Fibroblast of lung (primary cell): Measurements from ENCODE around the gene CAMTA1.

Experiments used
- CTCF ChIP-seq, 2 donors: IDR thresholded peaks in 1 of 2; conservative IDR thresholded peaks in 1 of 2; 1 replicate in 1 of 2; 2 replicates in 1 of 2; pipeline ENCODE4 v1.5.1; 2011 to 2012; ENCODE audit warnings: low read length in 2 of 2, control low read depth in 1 of 2, inconsistent platforms in 1 of 2, low read depth in 1 of 2, mild to moderate bottlenecking in 1 of 2
- EZH2 ChIP-seq: IDR thresholded peaks from 2 replicates; pipeline ENCODE4 v1.5.1; 2012; ENCODE audit warnings: low read length, control low read depth, mild to moderate bottlenecking; ENCODE audit errors: missing control alignments

- no peak for TF ChIP-seq CTCF (conservative IDR thresholded peaks at IDR 0.05 in 1 of 2, IDR thresholded peaks at IDR 0.05 in 1 of 2; ENCODE audit: low read depth in 1 of 2, low read length in 2 of 2)
- TF ChIP-seq EZH2, result no peak
These were observed 715.3 kb downstream of the CAMTA1 start for GRCh38 chr1:7500381-7501083.
